H9 (cell line): Measurements from ENCODE around the gene GSTA5. TPM values are rescaled to one million over a fixed set of nuclear protein-coding genes. Genes with fewer than 3 reads are reported as not detected.
"Not testable (repeated sequence)": the region's sequence is repeated elsewhere in the genome, so short reads cannot be mapped to it uniquely, and the experiment has no call there.

Experiments used
- DNase-seq: peaks from one replicate; pipeline ENCODE4 v3.0.0-alpha.2; 2017
- H2AFZ ChIP-seq: one replicate; pipeline ENCODE4 v1.6.1; 2013; ENCODE audit warnings: mild to moderate bottlenecking, low read length, control low read depth, moderate library complexity
- H2AK5ac ChIP-seq: 2 replicates; pipeline ENCODE4 v1.6.1; 2013; ENCODE audit warnings: low read length, control low read depth, mixed read lengths; ENCODE audit not compliant: insufficient read length
- H2BK120ac ChIP-seq: one replicate; pipeline ENCODE4 v1.6.1; 2013; ENCODE audit warnings: low read depth, mild to moderate bottlenecking, low read length, control low read depth, inconsistent platforms; ENCODE audit not compliant: poor library complexity, severe bottlenecking
- H2BK12ac ChIP-seq: 2 replicates; pipeline ENCODE4 v1.6.1; 2013; ENCODE audit warnings: low read length, control low read depth, mixed read lengths, low read depth; ENCODE audit not compliant: insufficient read length
- H2BK15ac ChIP-seq: 2 replicates; pipeline ENCODE4 v1.6.1; 2013; ENCODE audit warnings: low read depth, low read length, control low read depth
- H2BK20ac ChIP-seq: one replicate; pipeline ENCODE4 v1.6.1; 2013; ENCODE audit warnings: low read depth, mild to moderate bottlenecking, low read length, control low read depth, inconsistent platforms; ENCODE audit not compliant: poor library complexity, severe bottlenecking
- H2BK5ac ChIP-seq: 2 replicates; pipeline ENCODE4 v1.6.1; 2013; ENCODE audit warnings: low read length, control low read depth, mixed read lengths; ENCODE audit not compliant: insufficient read length
- H3K14ac ChIP-seq: 2 replicates; pipeline ENCODE4 v1.6.1; 2013; ENCODE audit warnings: low read length, control low read depth; ENCODE audit not compliant: insufficient read depth
- H3K18ac ChIP-seq: 2 replicates; pipeline ENCODE4 v1.6.1; 2013; ENCODE audit warnings: low read depth, mild to moderate bottlenecking, mixed read lengths, low read length, control low read depth; ENCODE audit not compliant: insufficient read length
- H3K23ac ChIP-seq: 2 replicates; pipeline ENCODE4 v1.6.1; 2013; ENCODE audit warnings: low read length, control low read depth, mixed read lengths, low read depth; ENCODE audit not compliant: insufficient read length
- H3K23me2 ChIP-seq: 2 replicates; pipeline ENCODE4 v1.6.1; 2013; ENCODE audit warnings: low read depth, mild to moderate bottlenecking, mixed read lengths, low read length, control low read depth; ENCODE audit not compliant: insufficient read length, poor library complexity, severe bottlenecking
- H3K27ac ChIP-seq: 2 replicates; pipeline ENCODE4 v1.5.1; 2013; ENCODE audit warnings: low read length, control low read depth, mixed read lengths, low read depth; ENCODE audit not compliant: insufficient read length
- H3K27me3 ChIP-seq: 2 replicates; pipeline ENCODE4 v1.6.1; 2013; ENCODE audit warnings: low read length, control low read depth, inconsistent platforms; ENCODE audit not compliant: insufficient read depth
- H3K4ac ChIP-seq: 2 replicates; pipeline ENCODE4 v1.6.1; 2013; ENCODE audit warnings: low read depth, mild to moderate bottlenecking, control low read depth, inconsistent platforms, low read length, moderate library complexity
- H3K4me1 ChIP-seq: 2 replicates; pipeline ENCODE4 v1.6.1; 2013; ENCODE audit warnings: low read length, control low read depth, inconsistent platforms; ENCODE audit not compliant: insufficient read depth
- H3K4me2 ChIP-seq: 2 replicates; pipeline ENCODE4 v1.6.1; 2013; ENCODE audit warnings: low read length, control low read depth, mixed read lengths; ENCODE audit not compliant: insufficient read length, insufficient read depth
- H3K56ac ChIP-seq: 2 replicates; pipeline ENCODE4 v1.6.1; 2013; ENCODE audit warnings: low read depth, mild to moderate bottlenecking, mixed read lengths, low read length, control low read depth; ENCODE audit not compliant: insufficient read length
- H3K79me1 ChIP-seq: 2 replicates; pipeline ENCODE4 v1.6.1; 2013; ENCODE audit warnings: low read depth, mild to moderate bottlenecking, moderate library complexity, low read length, control low read depth, inconsistent platforms; ENCODE audit not compliant: insufficient read depth, poor library complexity, severe bottlenecking
- H3K79me2 ChIP-seq: 2 replicates; pipeline ENCODE4 v1.6.1; 2013; ENCODE audit warnings: low read length, control low read depth, inconsistent platforms; ENCODE audit not compliant: insufficient read depth
- H3K9ac ChIP-seq: 2 replicates; pipeline ENCODE4 v1.6.1; 2013; ENCODE audit warnings: low read length, control low read depth, mixed read lengths; ENCODE audit not compliant: insufficient read length; ENCODE audit errors: extremely low read depth
- H3K9me3 ChIP-seq: one replicate; pipeline ENCODE4 v1.6.1; 2013; ENCODE audit warnings: low read depth, low read length, inconsistent platforms; ENCODE audit not compliant: control insufficient read depth
- H3T11ph ChIP-seq: one replicate; pipeline ENCODE4 v1.6.1; 2013; ENCODE audit warnings: mild to moderate bottlenecking, low read length, control low read depth, inconsistent platforms
- H4K20me1 ChIP-seq: one replicate; pipeline ENCODE4 v1.6.1; 2013; ENCODE audit not compliant: control insufficient read depth, insufficient read length, insufficient read depth
- H4K5ac ChIP-seq: 2 replicates; pipeline ENCODE4 v1.6.1; 2013; ENCODE audit warnings: low read depth, mild to moderate bottlenecking, mixed read lengths, low read length, control low read depth; ENCODE audit not compliant: insufficient read length
- H4K8ac ChIP-seq: replicated peaks from 2 replicates; pipeline ENCODE4 v1.6.1; 2013; ENCODE audit warnings: low read length, control low read depth, mixed read lengths, low read depth; ENCODE audit not compliant: insufficient read length
- H4K91ac ChIP-seq: 2 replicates; pipeline ENCODE4 v1.6.1; 2013; ENCODE audit warnings: low read depth, mild to moderate bottlenecking, moderate library complexity, mixed read lengths, low read length, control low read depth; ENCODE audit not compliant: insufficient read length
- H3K27ac Mint-ChIP-seq, 3 experiments: 2 replicates in 2 of 3; 3 replicates in 1 of 3; pipeline ENCODE4 v1.8.0; 2020 to 2021; ENCODE audit warnings: mixed read lengths in 3 of 3, mild to moderate bottlenecking in 1 of 3, moderate library complexity in 1 of 3
- H3K27me3 Mint-ChIP-seq: 2 replicates; pipeline ENCODE4 v1.8.0; 2021; ENCODE audit warnings: low read depth, mild to moderate bottlenecking, moderate library complexity, mixed read lengths
- H3K36me3 Mint-ChIP-seq, 3 experiments: 2 replicates in 2 of 3; 3 replicates in 1 of 3; pipeline ENCODE4 v1.8.0; 2020 to 2021; ENCODE audit warnings: low read depth in 3 of 3, mixed read lengths in 3 of 3; ENCODE audit not compliant: insufficient read depth in 1 of 3
- H3K4me1 Mint-ChIP-seq, 2 experiments: 2 replicates each; pipeline ENCODE4 v1.8.0; 2020; ENCODE audit warnings: mixed read lengths in 2 of 2
- H3K4me3 Mint-ChIP-seq, 2 experiments: 2 replicates in 1 of 2; 3 replicates in 1 of 2; pipeline ENCODE4 v1.8.0; 2020 to 2021; ENCODE audit warnings: mild to moderate bottlenecking in 2 of 2, mixed read lengths in 2 of 2, moderate library complexity in 1 of 2
- H3K9me3 Mint-ChIP-seq, 2 experiments: 2 replicates in 1 of 2; 3 replicates in 1 of 2; pipeline ENCODE4 v1.8.0; 2020; ENCODE audit warnings: mild to moderate bottlenecking in 2 of 2, mixed read lengths in 2 of 2, moderate library complexity in 1 of 2
- CTCF ChIP-seq: fragments of 200-600 bp; sonication (generic); conservative IDR thresholded peaks from 3 replicates; pipeline ENCODE4 v1.8.0; 2021; ENCODE audit warnings: antibody characterized with exemption, mild to moderate bottlenecking
- WGBS: extraction: QIAGEN DNeasy Blood & Tissue Kit; methylation state at CpG from one replicate; pipeline ENCODE4 v1.1.7; 2013; ENCODE audit warnings: missing lambda C conversion rate, low lambda C conversion rate, mixed read lengths; ENCODE audit not compliant: insufficient read length; ENCODE audit errors: extremely low coverage; 5-methylcytosine and 5-hydroxymethylcytosine counted together
- total RNA-seq: library from RNA; stranded (reverse); gene quantifications from 2 replicates; pipeline ENCODE4 v1.2.1, GENCODE V29; 2021

GSTA5 gene
- total RNA-seq, 1 experiment from 2014 or later, result not detected

- Histone ChIP-seq H3K4me2 (no peak overlapping the region), H3K27me3 (no peaks in the 10 kb centered on the region), H3K23me2 (no peaks in the 10 kb centered on the region), H2BK120ac (no peak overlapping the region), H3K9ac (no peak overlapping the region), H4K20me1 (no peaks in the 10 kb centered on the region), H2AK5ac (no peak overlapping the region), H2BK12ac (no peak overlapping the region), H3K79me2 (no peaks in the 10 kb centered on the region), H3K4ac (no peak overlapping the region), H2BK15ac (no peak overlapping the region), H3K9me3 (no peaks in the 10 kb centered on the region), H3K14ac (no peak overlapping the region), H3T11ph (no peak overlapping the region), H2BK20ac (no peak overlapping the region), H3K79me1 (no peaks in the 10 kb centered on the region), H4K8ac (no peak overlapping the region), H3K23ac (no peak overlapping the region), H2BK5ac (no peak overlapping the region), H3K18ac (no peak overlapping the region), H4K5ac (no peak overlapping the region), H3K4me1 (no peaks in the 10 kb centered on the region; the same call in 1 of the 2 replicates), H3K56ac (no peak overlapping the region), H3K27ac (no peak overlapping the region), H2AFZ (no peak overlapping the region), H4K91ac (no peak overlapping the region)
- no peaks in the 10 kb centered on the region for H3K9me3 Mint-ChIP-seq
- TF ChIP-seq CTCF, result no peak
- H3K36me3 Mint-ChIP-seq, result no peaks in the 10 kb centered on the region
- H3K27me3 Mint-ChIP-seq, result no peaks in the 10 kb centered on the region; the same call in 1 of the 2 replicates
- peaks cover 13 to 14% of the 10 kb centered on the region in 2 experiments for H3K4me1 Mint-ChIP-seq
- H3K27ac Mint-ChIP-seq, result no peak overlapping the region
- WGBS, result no CpG with 5 or more reads among the region's 3 CpGs
- no peak overlapping the region for H3K4me3 Mint-ChIP-seq
- no peak for DNase-seq
These were observed 31.0 kb upstream of the GSTA5 start for GRCh38 chr6:52871621-52872020.

GRCh38 chr6:52870335-52871091, 29.9 kb upstream of the GSTA5 start:
- not testable (repeated sequence) for H3K18ac ChIP-seq, H3K9ac ChIP-seq, H3K4me3 Mint-ChIP-seq, H3K27ac Mint-ChIP-seq, H3K9me3 Mint-ChIP-seq, H2BK20ac ChIP-seq, H3K36me3 Mint-ChIP-seq, H3K56ac ChIP-seq, H3K4ac ChIP-seq, H2BK12ac ChIP-seq, H3K27me3 Mint-ChIP-seq, H3K79me1 ChIP-seq, H2BK15ac ChIP-seq, H3K27me3 ChIP-seq, H3K9me3 ChIP-seq, H3K14ac ChIP-seq, H4K91ac ChIP-seq, H2AK5ac ChIP-seq, H2AFZ ChIP-seq, H3K4me2 ChIP-seq, H3K79me2 ChIP-seq, H4K20me1 ChIP-seq, H3K23me2 ChIP-seq, H3T11ph ChIP-seq, H3K23ac ChIP-seq, H3K4me1 ChIP-seq, DNase-seq, H2BK120ac ChIP-seq, H4K8ac ChIP-seq, H2BK5ac ChIP-seq, H3K27ac ChIP-seq, H4K5ac ChIP-seq
- peaks cover 11 to 14% of the 10 kb centered on the region in 2 experiments for H3K4me1 Mint-ChIP-seq
- no CpG with 5 or more reads among the region's 3 CpGs for WGBS
